GM12801 (cell line): Measurements from ENCODE around the gene TWIST2.

ENCODE experiments used
- TF ChIP-seq, protein P1 (sequence below): IDR thresholded peaks from one replicate; pipeline ENCODE4 v1.5.1; 2011; ENCODE audit warnings: control low read depth; ENCODE audit not compliant: insufficient read length; ENCODE audit errors: extremely low read depth

TWIST2 gene

DNA sequence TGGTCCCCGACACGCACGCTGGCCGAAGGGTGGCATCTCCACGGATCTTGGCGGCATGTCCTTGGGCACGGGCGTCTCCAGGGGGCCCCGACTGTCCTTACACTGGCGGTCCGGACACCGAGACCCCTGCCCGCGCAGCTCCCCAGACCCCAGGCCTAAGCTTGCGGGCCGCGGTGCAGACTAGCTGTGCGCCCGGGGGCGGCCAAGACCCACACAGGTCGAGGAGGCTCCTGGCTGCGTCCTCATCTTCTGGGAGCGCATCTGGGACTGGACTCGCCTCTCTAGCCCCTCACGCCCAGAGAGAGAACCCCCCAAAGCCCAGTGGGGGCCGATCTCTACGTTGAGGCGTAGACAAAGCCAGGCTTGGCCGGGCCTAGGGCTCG is 475 bp upstream of the TWIST2 start:
- TF ChIP-seq, protein P1, sequence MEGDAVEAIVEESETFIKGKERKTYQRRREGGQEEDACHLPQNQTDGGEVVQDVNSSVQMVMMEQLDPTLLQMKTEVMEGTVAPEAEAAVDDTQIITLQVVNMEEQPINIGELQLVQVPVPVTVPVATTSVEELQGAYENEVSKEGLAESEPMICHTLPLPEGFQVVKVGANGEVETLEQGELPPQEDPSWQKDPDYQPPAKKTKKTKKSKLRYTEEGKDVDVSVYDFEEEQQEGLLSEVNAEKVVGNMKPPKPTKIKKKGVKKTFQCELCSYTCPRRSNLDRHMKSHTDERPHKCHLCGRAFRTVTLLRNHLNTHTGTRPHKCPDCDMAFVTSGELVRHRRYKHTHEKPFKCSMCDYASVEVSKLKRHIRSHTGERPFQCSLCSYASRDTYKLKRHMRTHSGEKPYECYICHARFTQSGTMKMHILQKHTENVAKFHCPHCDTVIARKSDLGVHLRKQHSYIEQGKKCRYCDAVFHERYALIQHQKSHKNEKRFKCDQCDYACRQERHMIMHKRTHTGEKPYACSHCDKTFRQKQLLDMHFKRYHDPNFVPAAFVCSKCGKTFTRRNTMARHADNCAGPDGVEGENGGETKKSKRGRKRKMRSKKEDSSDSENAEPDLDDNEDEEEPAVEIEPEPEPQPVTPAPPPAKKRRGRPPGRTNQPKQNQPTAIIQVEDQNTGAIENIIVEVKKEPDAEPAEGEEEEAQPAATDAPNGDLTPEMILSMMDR: no peak

DNA sequence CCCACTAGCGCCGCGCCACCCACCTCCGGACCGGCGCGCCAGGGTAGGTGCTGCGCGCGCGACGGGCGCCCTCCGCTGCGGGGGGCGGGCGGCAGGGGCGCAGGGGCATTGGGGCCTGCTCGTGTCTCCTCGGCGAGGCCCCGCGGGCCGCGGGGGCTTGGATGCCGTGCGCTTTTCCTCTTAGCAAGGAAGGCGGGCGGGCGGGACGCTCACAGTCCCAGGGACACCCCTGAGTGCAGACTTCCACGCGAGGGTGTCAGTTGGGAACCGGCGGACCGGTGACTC is 748 bp downstream of the TWIST2 start:
- TF ChIP-seq, protein P1: no peak

DNA sequence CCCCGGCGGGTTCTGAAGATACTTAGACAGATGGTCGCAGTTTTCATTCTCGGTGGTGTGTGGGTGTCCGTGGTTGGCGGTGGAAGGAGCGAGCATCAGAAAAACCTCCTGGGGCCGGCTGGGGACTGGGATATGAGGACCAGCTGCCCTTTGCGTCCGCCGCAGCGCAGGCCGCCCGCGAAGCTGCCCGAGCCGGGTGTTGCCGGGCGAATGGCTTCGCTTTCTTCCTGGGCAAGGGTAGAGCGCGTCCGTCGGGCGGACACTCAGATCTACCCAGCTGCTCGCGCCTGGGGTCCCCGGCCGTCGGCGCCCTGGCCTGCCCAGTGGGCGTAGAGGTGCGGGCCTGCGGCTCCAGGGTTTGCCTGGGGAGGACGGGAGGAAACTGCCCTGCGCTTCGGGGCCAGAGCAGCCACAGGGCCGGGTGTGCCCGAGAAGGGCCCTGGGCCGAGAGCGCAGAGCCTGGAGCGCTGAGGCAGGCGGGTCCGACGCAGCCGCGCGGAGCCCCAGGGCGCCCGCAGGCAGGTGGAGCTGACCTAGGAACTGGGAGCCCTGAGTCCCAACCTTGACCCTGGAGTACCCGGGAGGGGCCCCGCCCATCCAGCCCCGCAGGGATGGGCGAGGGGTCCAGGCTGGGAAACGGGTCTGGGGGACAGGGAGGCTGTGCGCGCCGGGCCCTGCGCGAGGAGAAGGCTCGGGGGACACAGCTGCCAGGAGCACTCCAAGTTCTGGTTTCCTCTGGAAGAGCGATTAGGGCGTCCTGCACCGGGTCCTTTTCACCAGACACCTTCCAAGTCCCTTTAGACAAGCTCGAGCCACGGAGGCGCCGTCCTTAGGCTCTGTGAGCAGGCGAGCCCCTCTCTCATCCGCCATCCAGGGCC is 1.3 kb downstream of the TWIST2 start:
- TF ChIP-seq, protein P1: no peak

DNA sequence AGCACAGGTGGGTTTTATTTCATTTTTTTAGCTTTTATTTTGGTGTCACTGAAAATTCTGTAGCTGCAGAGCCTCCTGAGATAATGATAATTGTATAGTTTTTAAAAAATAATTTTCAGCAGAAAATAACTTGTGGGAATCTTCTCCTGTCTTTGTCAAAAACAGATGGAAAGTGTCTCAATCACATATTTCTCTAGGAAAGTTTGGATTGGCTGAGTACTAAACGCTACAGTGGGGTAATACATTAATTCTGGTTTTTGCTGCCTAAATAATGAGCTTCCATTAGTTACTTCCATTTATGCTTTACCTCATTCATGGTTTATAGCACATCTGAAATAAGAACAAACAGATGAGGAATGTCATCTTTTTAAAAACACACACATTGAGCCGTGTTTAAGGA is 2.2 kb downstream of the TWIST2 start:
- TF ChIP-seq, protein P1: no peak

DNA sequence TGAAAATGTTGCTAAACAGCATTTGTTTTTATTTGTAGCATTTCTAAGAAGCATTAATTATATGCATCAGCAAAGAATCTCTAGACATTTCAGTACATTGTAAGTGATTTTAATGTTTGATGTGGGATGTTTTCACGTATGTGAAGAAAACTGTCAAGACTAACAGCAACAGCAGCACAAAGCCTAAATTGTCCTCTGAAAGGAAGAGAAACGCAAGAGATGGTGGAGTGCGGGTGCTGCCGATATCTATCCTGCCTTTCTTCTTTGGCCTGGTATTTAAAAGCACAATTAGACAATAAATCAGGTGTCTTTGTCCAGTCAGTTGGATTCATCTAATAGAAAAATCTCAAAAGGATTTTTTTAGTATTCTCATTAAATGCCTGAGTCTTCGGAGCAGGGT is 3.1 kb downstream of the TWIST2 start:
- TF ChIP-seq, protein P1: no peak

DNA sequence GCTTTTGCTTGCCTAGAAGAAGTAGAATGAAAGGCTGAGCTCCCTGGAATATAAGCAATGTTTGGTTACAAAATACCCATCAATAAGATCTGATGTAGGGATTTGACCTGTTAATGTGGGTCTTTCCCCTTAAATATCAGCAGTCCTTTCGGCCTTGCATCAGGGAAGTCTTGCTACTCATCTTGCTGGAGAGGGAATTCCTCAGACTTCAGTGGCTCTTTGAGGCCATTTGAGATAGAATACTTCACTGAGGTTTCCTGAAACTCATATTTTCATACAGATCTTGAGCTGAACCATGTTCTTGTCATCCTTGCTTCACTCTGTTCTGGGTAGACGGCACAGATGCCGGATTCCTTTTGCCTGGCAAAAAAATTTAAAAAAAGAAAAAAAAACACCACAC is 3.9 kb downstream of the TWIST2 start:
- TF ChIP-seq, protein P1: no peak

DNA sequence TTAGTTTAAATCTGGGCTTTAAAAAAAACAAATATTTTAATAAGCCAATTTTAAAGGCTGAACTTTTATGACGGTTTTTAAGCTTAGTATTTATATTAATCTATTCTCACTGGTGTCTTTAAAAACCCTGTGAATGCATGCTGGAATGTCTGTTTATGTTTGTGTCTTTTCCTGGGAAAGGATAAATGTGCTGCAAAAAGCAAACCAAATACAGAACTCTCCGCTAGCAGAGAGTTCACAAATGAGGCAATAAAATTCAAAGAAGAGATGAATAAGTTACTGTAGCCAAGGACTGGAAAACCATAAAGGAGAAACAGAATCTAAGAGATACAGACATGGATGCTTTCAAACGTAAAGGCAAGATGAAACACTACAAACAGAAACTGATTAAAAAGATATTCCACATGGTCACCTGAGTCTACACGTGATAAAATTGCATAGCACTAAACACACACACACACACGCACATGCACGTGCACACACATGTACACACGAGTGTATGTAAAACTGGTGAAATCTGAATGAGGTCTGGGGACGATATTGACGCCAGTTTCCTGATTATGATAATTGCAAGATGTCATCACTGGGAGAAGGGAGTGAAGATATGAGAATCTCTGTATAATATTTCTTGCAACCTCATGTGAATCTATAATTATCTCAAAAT is 4.5 kb downstream of the TWIST2 start:
- TF ChIP-seq, protein P1: no peak
